ENCODE results near the gene SLC35A4.

GRCh38 chr5:140588311-140589070 is 23.9 kb downstream of the SLC35A4 start:
- TF ChIP-seq CTCF (IDR thresholded peaks at IDR 0.05) (no peak), ZFX (IDR thresholded peaks at IDR 0.05; ENCODE audit: borderline replicate concordance) (no peak)
